Mesothelial cell of epicardium (in vitro differentiated cells): Measurements from ENCODE around the gene LYSET. TPM values are rescaled to one million over a fixed set of nuclear protein-coding genes. Genes with fewer than 3 reads are reported as not detected.

Experiments
- DNase-seq, 2 experiments: peaks; one replicate each; pipeline ENCODE4 v3.0.0; 2021; ENCODE audit warnings: low spot score in 2 of 2; ENCODE audit not compliant: unreplicated experiment in 2 of 2
- H3K27ac Mint-ChIP-seq: 2 replicates; pipeline ENCODE4 v1.8.0; 2021; ENCODE audit warnings: mixed read lengths
- H3K27me3 Mint-ChIP-seq: 2 replicates; pipeline ENCODE4 v1.8.0; 2021; ENCODE audit warnings: low read depth, mixed read lengths
- H3K36me3 Mint-ChIP-seq: 2 replicates; pipeline ENCODE4 v1.8.0; 2021; ENCODE audit warnings: mixed read lengths
- H3K4me1 Mint-ChIP-seq: 2 replicates; pipeline ENCODE4 v1.8.0; 2021; ENCODE audit warnings: mixed read lengths
- H3K4me3 Mint-ChIP-seq: 2 replicates; pipeline ENCODE4 v1.8.0; 2021; ENCODE audit warnings: mild to moderate bottlenecking, moderate library complexity, mixed read lengths
- H3K9me3 Mint-ChIP-seq: 2 replicates; pipeline ENCODE4 v1.8.0; 2021; ENCODE audit warnings: mixed read lengths
- CTCF ChIP-seq: fragments of 200-600 bp; sonication (generic); IDR thresholded peaks from one replicate; pipeline ENCODE4 v1.5.0; 2021; ENCODE audit warnings: antibody characterized with exemption; ENCODE audit not compliant: unreplicated experiment
- total RNA-seq: library from RNA; stranded (reverse); gene quantifications from 3 replicates; pipeline ENCODE4 v1.2.1, GENCODE V29; 2021

Gene LYSET
- total RNA-seq, 1 donor from 2014 or later, result 13.7 TPM

DNA sequence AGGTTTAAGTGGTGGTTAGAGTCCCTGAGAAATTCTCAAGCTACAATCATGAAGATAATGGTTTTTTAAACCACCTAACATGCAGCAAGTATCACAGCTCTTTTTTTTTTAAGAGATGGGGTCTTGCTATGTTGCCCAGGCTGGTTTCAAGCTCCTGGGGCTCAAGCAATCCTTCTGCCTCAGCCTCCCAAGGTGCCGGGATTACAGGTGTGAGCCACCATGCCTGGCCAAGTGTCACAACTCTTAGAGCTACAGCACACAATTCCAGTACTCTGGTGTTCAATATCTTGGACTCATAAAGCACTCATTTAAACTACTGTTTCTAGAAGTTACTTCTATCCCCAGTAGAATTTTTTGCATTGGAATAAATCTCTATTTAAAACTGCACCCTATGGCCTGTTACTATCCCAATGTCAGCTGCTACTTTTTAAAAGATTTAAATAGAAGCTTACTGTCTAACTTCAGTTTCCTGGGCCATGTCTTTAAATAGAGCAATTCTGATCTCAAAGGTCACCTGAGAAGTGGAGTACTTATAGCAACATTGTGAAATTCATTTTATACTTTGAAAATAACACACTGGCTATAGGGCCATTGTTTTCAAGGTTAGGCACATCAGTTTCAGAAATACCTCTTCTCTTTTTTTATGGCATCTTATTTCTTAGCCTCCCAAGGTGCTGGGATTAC, 10.3 kb downstream of the LYSET start:
- no peak for TF ChIP-seq CTCF
- no peak for DNase-seq
- H3K36me3 Mint-ChIP-seq, result no peaks in the 10 kb centered on the region
- no peak overlapping the region for H3K27ac Mint-ChIP-seq
- no peaks in the 10 kb centered on the region for H3K4me1 Mint-ChIP-seq
- no peak overlapping the region for H3K4me3 Mint-ChIP-seq
- no peaks in the 10 kb centered on the region for H3K9me3 Mint-ChIP-seq
- H3K27me3 Mint-ChIP-seq, result no peaks in the 10 kb centered on the region

DNA sequence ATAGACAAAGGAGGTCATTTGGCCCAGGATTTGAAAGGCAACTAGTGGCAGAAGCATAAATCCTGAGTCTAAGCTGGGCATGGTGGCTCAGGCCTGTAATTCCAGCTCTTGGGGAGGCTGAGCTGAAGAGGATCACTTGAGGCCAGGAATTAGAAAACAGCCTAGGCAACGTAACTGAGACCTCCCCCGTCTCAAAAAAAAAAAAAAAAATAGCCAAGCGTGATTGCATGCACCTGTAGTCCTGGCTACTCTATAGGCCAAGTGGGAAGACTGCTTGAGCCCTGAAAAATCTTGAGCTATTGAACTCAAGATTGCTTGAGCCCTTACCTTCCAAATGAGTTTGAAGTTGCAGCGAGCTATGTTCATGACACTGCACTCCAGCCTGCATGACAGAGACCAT, 13.9 kb downstream of the LYSET start:
- Mint-ChIP-seq H3K9me3 (no peaks in the 10 kb centered on the region), H3K4me1 (no peaks in the 10 kb centered on the region), H3K27ac (no peak overlapping the region), H3K36me3 (no peaks in the 10 kb centered on the region), H3K4me3 (no peak overlapping the region), H3K27me3 (no peaks in the 10 kb centered on the region)
- no peak for TF ChIP-seq CTCF
- no peak for DNase-seq

- Mint-ChIP-seq H3K36me3 (no peaks in the 10 kb centered on the region), H3K27me3 (no peaks in the 10 kb centered on the region), H3K27ac (no peak overlapping the region), H3K9me3 (no peaks in the 10 kb centered on the region), H3K4me1 (peaks cover 4% of the 10 kb centered on the region), H3K4me3 (no peak overlapping the region)
- no peak for TF ChIP-seq CTCF
- DNase-seq, result no peak
These were observed 15.4 kb downstream of the LYSET start for GRCh38 chr14:93200553-93200952.

DNA sequence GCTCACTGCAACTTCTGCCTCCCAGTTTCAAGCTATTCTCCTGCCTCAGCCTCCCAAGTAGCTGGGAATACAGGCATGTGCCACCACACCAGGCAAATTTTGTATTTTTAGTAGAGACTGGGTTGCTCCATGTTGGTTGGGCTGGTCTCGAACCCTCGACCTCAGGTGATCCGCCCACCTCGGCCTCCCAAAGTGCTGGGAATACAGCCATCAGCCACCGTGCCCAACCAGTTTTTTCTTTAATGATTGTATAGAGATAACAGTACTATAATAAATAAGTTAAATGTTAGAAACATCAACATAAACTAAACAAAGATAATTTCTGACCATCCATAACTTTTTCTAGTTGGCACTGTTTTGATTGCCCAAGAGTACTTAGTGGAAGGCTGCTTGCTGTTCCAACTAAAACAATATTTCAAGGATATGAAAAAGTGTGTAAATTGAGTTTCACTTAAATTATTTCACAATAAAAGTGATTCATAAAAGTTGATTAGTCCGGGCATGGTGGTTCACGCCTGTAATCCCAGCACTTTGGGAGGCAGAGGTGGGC, 16.1 kb downstream of the LYSET start:
- peaks cover 10% of the 10 kb centered on the region for H3K4me1 Mint-ChIP-seq
- TF ChIP-seq CTCF, result no peak
- no peak overlapping the region for H3K4me3 Mint-ChIP-seq

GRCh38 chr14:93206793-93207467, 21.8 kb downstream of the LYSET start, which contains the start of the genes GON7 and UBR7:
GON7 (minus strand) TSS chr14:93207065; CDS start chr14:93207037, 28 bp downstream.
UBR7 (plus strand) TSS chr14:93207256; CDS start chr14:93207292, 36 bp downstream.
- no peaks in the 10 kb centered on the region for H3K27me3 Mint-ChIP-seq
- H3K36me3 Mint-ChIP-seq, result peaks cover 2% of the 10 kb centered on the region
- DNase-seq, result peak; percentile 89 to 94
- peak; percentile 10 for TF ChIP-seq CTCF
- H3K9me3 Mint-ChIP-seq, result no peaks in the 10 kb centered on the region
- peak within 1 kb of the TSS; percentile 98 for H3K4me3 Mint-ChIP-seq
- peak within 1 kb of the TSS; percentile 99 for H3K27ac Mint-ChIP-seq
- H3K4me1 Mint-ChIP-seq, result peaks cover 20% of the 10 kb centered on the region

More for the DNA sequence above, 16.1 kb downstream of the LYSET start:
- H3K36me3 Mint-ChIP-seq, result no peaks in the 10 kb centered on the region
- H3K27ac Mint-ChIP-seq, result no peak overlapping the region
- no peak for DNase-seq
- no peaks in the 10 kb centered on the region for H3K9me3 Mint-ChIP-seq
- H3K27me3 Mint-ChIP-seq, result no peaks in the 10 kb centered on the region
